Omental fat pad (tissue), 4 donors: ENCODE data around the gene MTMR12. TPM values are rescaled to one million over a fixed set of nuclear protein-coding genes. Genes with fewer than 3 reads are reported as not detected.
"Not testable (repeated sequence)": the region's sequence is repeated elsewhere in the genome, so short reads cannot be mapped to it uniquely, and the experiment has no call there.

Experiments
- ATAC-seq: fragments of 150-250 bp; one replicate; pipeline ENCODE4 v1.9.1; 2016; ENCODE audit warnings: mild to moderate bottlenecking, moderate library complexity; ENCODE audit not compliant: low FRiP score
- DNase-seq: peaks from one replicate; pipeline ENCODE4 v3.0.0-alpha.2; 2019; ENCODE audit warnings: low spot score
- total RNA-seq, 4 donors: library from RNA; depleted of rRNA; stranded (reverse); fragments of >200 nt; gene quantifications; one replicate each; pipeline ENCODE4 v1.1.0, GENCODE V29; 2016
- TF ChIP-seq, protein P1 (sequence below), 3 donors: fragments of 450-650 bp; IDR thresholded peaks; one replicate each; pipeline ENCODE4 v1.5.1; 2016 to 2017; ENCODE audit warnings: antibody characterized with exemption in 3 of 3, mild to moderate bottlenecking in 3 of 3, moderate library complexity in 2 of 3

MTMR12 gene
- total RNA-seq, 4 donors from 2014 or later: 34.2 to 79.5 (median 57.4) TPM

GRCh38 chr5:32222723-32223470 is 89.8 kb downstream of the MTMR12 start:
- DNase-seq (no peak), ATAC-seq (no peak)
- TF ChIP-seq, protein P1, sequence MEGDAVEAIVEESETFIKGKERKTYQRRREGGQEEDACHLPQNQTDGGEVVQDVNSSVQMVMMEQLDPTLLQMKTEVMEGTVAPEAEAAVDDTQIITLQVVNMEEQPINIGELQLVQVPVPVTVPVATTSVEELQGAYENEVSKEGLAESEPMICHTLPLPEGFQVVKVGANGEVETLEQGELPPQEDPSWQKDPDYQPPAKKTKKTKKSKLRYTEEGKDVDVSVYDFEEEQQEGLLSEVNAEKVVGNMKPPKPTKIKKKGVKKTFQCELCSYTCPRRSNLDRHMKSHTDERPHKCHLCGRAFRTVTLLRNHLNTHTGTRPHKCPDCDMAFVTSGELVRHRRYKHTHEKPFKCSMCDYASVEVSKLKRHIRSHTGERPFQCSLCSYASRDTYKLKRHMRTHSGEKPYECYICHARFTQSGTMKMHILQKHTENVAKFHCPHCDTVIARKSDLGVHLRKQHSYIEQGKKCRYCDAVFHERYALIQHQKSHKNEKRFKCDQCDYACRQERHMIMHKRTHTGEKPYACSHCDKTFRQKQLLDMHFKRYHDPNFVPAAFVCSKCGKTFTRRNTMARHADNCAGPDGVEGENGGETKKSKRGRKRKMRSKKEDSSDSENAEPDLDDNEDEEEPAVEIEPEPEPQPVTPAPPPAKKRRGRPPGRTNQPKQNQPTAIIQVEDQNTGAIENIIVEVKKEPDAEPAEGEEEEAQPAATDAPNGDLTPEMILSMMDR (IDR thresholded peaks at IDR 0.05): no peak

DNA sequence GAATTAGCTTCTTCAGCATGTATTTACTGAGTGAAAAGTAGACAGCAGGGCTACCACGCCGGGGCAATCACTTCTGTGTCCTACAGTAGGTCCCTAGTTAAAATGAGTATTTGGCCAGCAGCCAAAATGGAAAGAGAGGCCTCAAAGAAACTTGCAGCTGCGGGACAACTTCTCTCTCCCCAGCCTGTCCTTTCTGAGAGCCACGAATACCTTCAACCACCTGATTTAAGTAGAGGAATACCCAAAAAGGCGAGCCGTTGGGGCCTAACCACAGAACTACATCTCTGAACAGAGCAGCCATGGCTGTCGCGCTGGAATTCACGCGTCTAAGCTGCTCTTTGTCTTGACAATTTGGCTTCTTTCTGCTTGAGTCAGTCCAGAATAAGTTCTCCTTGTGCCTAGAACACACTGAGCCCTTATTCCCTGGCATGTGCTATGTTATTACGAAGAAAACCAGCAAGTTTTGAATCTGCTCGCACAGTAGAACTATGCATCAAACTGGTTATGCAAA is 94.8 kb downstream of the MTMR12 start:
- DNase-seq (no peak), ATAC-seq (no peak)
- TF ChIP-seq, protein P1 (IDR thresholded peaks at IDR 0.05): no peak

- not testable (repeated sequence) for ATAC-seq, DNase-seq
Observed at GRCh38 chr5:32214344-32214743, 98.4 kb downstream of the MTMR12 start.

GRCh38 chr5:32210151-32210550 is 102.6 kb downstream of the MTMR12 start:
- DNase-seq (no peak), ATAC-seq (no peak)
- TF ChIP-seq, protein P1 (IDR thresholded peaks at IDR 0.05): no peak

DNA sequence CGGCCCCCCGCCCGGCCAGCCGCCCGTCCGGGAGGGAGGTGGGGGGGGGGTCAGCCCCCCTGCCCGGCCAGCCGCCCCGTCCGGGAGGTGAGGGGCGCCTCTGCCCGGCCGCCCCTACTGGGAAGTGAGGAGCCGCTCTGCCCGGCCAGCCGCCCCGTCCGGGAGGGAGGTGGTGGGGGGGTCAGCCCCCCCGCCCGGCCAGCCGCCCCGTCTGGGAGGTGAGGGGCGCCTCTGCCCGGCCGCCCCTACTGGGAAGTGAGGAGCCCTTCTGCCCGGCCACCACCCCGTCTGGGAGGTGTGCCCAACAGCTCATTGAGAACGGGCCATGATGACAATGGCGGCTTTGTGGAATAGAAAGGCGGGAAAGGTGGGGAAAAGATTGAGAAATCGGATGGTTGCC is 103.9 kb downstream of the MTMR12 start:
- not testable (repeated sequence) for DNase-seq, ATAC-seq

DNA sequence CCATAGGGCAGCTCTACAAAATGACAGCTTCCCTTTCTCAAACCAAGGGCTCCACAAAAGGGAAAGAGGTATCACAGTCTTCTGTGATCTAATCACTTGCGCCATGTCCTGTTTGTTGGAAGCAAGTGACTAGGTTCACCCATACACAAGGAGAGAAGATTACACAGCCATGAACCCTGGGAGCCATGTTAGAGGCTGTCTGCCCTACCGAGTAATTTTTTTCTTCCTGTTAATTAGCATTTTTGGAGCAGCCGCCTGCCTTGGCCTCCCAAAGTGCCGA is 105.4 kb downstream of the MTMR12 start:
- TF ChIP-seq, protein P1 (IDR thresholded peaks at IDR 0.05): no peak
- ATAC-seq: no peak
- no peak for DNase-seq

GRCh38 chr5:32206509-32207354 is 106.0 kb downstream of the MTMR12 start:
- TF ChIP-seq, protein P1 (IDR thresholded peaks at IDR 0.05): no peak
- DNase-seq (no peak), ATAC-seq (no peak)

- TF ChIP-seq, protein P1 (IDR thresholded peaks at IDR 0.05): no peak
- DNase-seq (no peak), ATAC-seq (no peak)
Observed at GRCh38 chr5:32206053-32206452, 106.7 kb downstream of the MTMR12 start.
